ENCODE data around the gene EIF2S3. TPM values are rescaled to one million over a fixed set of nuclear protein-coding genes. Genes with fewer than 3 reads are reported as not detected.
"Not testable (repeated sequence)": the region's sequence is repeated elsewhere in the genome, so short reads cannot be mapped to it uniquely, and the experiment has no call there.

The EIF2S3 gene
- total RNA-seq (2014; rRNA removed; shearing (Covaris generic)): 161 and 176 TPM in 2 replicates

GRCh38 chrX:24054182-24055042 lies at the start of gene EIF2S3:
Gene EIF2S3, plus strand, starts transcription at chrX:24054956. Its CDS starts 13 bp downstream, at chrX:24054969.
- DNase-seq (ENCODE audit: low read depth): peak; percentile 90

- DNase-seq (ENCODE audit: low read depth): no peak
These were observed 49.7 kb upstream of the EIF2S3 start for GRCh38 chrX:24005028-24005427.

GRCh38 chrX:24005867-24006266 lies 48.9 kb upstream of the EIF2S3 start:
- DNase-seq (ENCODE audit: low read depth): no peak

GRCh38 chrX:24012266-24012665 lies 42.5 kb upstream of the EIF2S3 start:
- no peak for DNase-seq (ENCODE audit: low read depth)

GRCh38 chrX:24014388-24015018 lies 40.3 kb upstream of the EIF2S3 start:
- DNase-seq (ENCODE audit: low read depth): no peak

GRCh38 chrX:24017674-24018073 lies 37.1 kb upstream of the EIF2S3 start:
- no peak for DNase-seq (ENCODE audit: low read depth)

- no peak for DNase-seq (ENCODE audit: low read depth)
These were observed 35.9 kb upstream of the EIF2S3 start for GRCh38 chrX:24018809-24019208.

GRCh38 chrX:24019448-24019847 lies 35.3 kb upstream of the EIF2S3 start:
- DNase-seq (ENCODE audit: low read depth): no peak

- no peak for DNase-seq (ENCODE audit: low read depth)
These were observed 34.4 kb upstream of the EIF2S3 start for GRCh38 chrX:24020306-24020876.

- DNase-seq (ENCODE audit: low read depth): no peak
These were observed 31.2 kb upstream of the EIF2S3 start for GRCh38 chrX:24023544-24023943.

GRCh38 chrX:24023972-24024669 lies 30.6 kb upstream of the EIF2S3 start:
- DNase-seq (ENCODE audit: low read depth): peak; percentile 3

GRCh38 chrX:24024819-24025740 lies 29.7 kb upstream of the EIF2S3 start:
- peak; percentile 89 for DNase-seq (ENCODE audit: low read depth)

GRCh38 chrX:24025741-24026403 lies 28.9 kb upstream of the EIF2S3 start:
- no peak for DNase-seq (ENCODE audit: low read depth)

- peak; percentile 5 for DNase-seq (ENCODE audit: low read depth)
These were observed 28.3 kb upstream of the EIF2S3 start for GRCh38 chrX:24026432-24026831.

- no peak for DNase-seq (ENCODE audit: low read depth)
These were observed 27.7 kb upstream of the EIF2S3 start, which contains the start of gene KLHL15 for GRCh38 chrX:24027086-24027485. Gene KLHL15, minus strand, starts transcription at chrX:24027186. Its CDS starts 20,493 bp downstream, at chrX:24006693.

- no peak for DNase-seq (ENCODE audit: low read depth)
These were observed 26.8 kb upstream of the EIF2S3 start for GRCh38 chrX:24027985-24028384.

- DNase-seq (ENCODE audit: low read depth): no peak
These were observed 24.2 kb upstream of the EIF2S3 start for GRCh38 chrX:24030597-24030996.

- DNase-seq (ENCODE audit: low read depth): no peak
These were observed 20.3 kb upstream of the EIF2S3 start for GRCh38 chrX:24034485-24034884.

GRCh38 chrX:24037729-24038128 lies 17.0 kb upstream of the EIF2S3 start:
- no peak for DNase-seq (ENCODE audit: low read depth)

- not testable (repeated sequence) for DNase-seq (ENCODE audit: low read depth)
These were observed 8.7 kb upstream of the EIF2S3 start for GRCh38 chrX:24046060-24046459.

Data from Daoy (cell line).